OCI-LY1 (cell line): ENCODE measurements around the gene SS18L1.

Experiments
- EZH2 ChIP-seq: fragments of 200-600 bp; sonication (generic), shearing (Covaris generic); IDR thresholded peaks from 2 replicates; pipeline ENCODE4 v1.8.0; 2017; ENCODE audit warnings: borderline replicate concordance, mixed run types, mild to moderate bottlenecking, antibody characterized with exemption, low read length, moderate library complexity, mixed read lengths
- TF ChIP-seq, protein P1 (sequence below): fragments of 200-600 bp; sonication (generic), shearing (Covaris generic); IDR thresholded peaks from 2 replicates; pipeline ENCODE4 v1.5.1; 2017; ENCODE audit warnings: mild to moderate bottlenecking, antibody characterized with exemption, low read length, moderate library complexity, mixed read lengths

GRCh38 chr20:62195075-62195405, 51.5 kb downstream of the SS18L1 start:
- TF ChIP-seq EZH2 = no peak
- TF ChIP-seq, protein P1, sequence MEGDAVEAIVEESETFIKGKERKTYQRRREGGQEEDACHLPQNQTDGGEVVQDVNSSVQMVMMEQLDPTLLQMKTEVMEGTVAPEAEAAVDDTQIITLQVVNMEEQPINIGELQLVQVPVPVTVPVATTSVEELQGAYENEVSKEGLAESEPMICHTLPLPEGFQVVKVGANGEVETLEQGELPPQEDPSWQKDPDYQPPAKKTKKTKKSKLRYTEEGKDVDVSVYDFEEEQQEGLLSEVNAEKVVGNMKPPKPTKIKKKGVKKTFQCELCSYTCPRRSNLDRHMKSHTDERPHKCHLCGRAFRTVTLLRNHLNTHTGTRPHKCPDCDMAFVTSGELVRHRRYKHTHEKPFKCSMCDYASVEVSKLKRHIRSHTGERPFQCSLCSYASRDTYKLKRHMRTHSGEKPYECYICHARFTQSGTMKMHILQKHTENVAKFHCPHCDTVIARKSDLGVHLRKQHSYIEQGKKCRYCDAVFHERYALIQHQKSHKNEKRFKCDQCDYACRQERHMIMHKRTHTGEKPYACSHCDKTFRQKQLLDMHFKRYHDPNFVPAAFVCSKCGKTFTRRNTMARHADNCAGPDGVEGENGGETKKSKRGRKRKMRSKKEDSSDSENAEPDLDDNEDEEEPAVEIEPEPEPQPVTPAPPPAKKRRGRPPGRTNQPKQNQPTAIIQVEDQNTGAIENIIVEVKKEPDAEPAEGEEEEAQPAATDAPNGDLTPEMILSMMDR = no peak
